ENCODE results near the gene TACC2.
"Not testable (repeated sequence)": the region's sequence is repeated elsewhere in the genome, so short reads cannot be mapped to it uniquely, and the experiment has no call there.

The TACC2 gene

DNA sequence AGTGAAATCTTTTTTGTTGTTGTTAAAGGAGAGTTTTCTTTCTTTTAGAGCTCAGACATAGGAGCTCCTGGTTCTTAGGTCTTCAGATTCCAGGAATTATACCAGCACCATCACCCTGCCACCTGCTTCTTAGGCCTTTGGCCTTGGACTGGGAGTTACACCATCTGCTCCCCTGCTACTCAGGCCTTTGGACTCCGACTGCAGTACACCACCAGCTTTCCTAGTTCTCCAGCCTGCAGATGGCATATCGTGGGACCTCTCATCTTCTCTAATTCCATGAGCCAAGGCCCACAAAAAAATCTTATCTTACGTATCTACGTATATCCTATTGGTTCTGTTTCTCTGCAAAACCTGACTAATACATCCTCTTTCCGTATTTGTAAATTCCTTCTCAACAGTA, 5.1 kb upstream of the TACC2 start:
- DNase-seq (ENCODE audit: low read depth in 3 of 3, low spot score in 1 of 3): no peak

DNA sequence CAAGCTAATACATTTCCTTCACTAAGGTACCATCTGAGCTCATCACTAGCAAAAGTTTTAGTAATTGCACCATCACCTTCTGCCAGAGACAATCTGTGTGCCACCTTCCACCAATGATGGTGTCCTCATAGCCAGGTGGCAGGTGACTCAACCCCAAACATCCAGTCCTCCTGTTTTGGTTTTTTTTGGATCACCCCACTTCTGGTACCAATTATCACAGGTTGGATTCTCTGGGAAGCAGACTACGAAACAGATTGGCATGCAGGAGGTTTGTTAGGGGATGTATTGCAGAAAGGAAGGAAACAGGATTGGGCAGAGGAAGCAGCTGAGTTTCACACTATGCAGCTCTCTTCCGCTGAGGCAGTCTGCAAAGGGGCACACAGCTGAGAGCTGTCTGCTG, 4.5 kb upstream of the TACC2 start:
- no peak for DNase-seq (ENCODE audit: low read depth in 3 of 3, low spot score in 1 of 3)

DNA sequence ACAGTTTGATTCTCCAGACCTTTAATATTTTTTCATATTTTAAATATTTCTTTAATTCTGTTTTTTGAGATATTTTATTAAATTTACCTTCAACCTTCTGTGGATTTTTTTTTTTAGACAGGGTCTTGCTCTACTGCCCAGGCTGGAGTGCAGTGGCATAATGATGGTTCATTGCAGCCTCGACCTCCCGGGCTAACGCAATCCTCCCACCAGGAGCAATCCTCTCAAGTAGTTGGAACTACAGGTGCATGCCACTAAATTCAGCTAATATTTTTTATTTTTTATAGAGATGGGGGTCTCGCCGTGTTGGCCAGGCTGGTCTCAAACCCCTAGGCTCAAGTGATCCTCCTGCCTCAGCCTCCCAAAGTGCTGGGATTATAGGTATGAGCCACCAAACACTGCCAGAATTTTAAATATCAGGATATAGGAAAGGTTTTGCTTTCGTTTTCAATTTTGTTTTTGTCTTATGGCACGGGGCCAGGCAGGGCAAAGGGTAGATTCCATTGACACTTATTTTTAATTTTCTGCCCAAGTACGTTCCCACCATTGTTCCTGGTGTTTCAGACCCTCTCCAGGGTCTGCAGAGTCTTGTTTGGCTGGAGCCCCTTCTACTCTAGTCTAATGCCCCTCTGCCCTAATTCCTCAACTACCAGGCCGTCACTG, 1.2 kb downstream of the TACC2 start:
- DNase-seq (ENCODE audit: low read depth in 3 of 3, low spot score in 1 of 3): no peak

DNA sequence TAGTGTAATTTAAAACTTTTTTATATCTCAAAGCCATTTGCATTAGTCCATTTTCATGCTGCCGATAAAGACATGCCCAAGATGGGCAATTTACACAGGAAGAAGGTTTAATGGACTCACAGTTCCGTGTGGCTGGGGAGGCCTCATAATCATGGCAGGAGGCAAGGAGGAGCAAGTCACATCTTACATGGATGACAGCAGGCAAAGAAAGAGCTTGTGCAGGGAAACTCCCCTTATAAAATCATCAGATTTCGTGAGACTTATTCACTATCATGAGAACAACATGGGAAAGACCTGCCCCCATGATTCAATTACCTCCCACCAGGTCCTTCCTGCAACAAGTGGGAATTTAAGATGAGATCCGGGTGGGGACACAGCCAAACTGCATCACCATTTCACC, 2.8 kb downstream of the TACC2 start:
- DNase-seq (ENCODE audit: low read depth in 3 of 3, low spot score in 1 of 3): not testable (repeated sequence)

DNA sequence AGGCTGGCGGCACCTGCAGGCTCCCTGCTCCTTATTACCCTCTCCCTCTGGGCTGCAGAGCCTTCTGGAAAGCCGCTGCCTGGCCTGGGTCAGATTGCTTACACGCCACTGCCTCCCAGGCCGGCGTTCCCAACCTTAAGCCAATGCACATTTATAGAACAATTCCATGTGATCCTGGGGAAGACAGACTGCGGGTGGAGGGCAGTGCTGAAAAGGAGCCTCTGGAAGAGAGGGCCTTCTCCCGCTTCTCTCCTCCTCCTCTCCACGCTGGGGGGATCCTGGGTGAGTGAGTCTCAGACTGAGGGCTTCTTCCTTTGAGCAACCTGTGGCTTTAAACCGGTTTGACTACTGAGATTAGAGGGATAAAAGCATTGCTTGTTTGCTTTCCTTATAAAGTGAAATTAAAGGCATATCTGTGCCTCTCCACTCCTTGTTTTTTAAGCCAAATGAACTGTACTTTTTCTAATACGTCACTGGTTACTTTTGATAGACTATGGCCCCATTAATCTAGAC, 5.5 kb downstream of the TACC2 start:
- DNase-seq (ENCODE audit: low read depth in 3 of 3, low spot score in 1 of 3): no peak

DNA sequence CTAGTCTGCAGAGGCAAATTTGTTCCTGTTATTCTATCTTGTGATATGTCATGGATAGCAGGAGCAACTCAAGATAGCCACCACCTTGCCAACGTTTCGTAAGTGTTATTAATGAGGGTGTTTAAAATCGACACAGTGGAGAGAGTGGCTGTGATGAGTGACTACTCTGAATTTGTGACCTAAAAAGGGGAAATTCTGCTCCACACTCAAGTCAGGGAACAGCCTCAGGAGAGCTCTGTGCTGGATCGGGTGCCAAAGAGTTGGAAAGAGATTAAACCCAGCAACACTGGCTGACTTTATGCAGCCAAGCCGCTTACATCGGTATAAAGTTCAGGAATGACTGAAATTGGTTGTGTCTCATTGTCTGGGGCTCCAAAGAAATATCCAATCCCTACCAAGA, 9.5 kb downstream of the TACC2 start:
- no peak for DNase-seq (ENCODE audit: low read depth in 3 of 3, low spot score in 1 of 3)

DNA sequence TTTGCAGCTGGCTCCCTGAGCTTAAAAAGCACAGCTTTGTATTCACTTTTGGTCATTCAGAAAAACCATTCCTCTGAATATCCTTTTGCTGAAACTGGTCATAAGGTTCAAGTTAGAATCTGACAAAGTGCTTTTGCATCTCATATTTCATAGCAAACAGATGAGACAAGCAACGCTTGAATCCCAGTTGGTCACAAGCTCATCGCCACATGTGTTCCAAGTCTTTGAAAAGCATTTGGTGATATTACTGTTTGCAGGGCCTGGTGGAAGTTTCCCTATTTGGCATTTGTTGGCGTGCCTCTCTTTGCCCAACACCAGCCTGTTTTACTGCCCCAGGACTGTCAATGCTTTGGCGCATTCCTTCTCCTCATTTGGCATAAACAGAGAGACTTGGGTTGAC, 10.3 kb downstream of the TACC2 start:
- no peak for DNase-seq (ENCODE audit: low read depth in 3 of 3, low spot score in 1 of 3)

DNA sequence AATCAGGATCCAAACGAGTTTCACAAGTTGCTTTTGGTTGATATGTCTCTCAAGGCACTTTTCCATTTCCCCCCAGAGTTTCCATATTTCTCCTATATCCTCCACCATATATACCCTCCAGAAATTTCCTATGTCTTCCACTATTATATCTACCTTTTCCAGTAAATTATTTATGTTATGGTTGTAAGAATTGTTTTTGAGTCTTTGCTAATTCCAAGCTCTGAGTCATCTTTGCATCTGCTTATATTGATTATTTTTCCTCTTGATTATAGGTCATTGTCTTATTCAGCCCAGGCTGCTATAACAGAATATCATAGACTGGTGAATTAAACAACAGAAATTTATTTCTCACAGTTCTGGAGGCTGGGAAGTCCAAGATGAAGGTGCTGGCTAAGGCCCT, 12.7 kb downstream of the TACC2 start:
- no peak for DNase-seq (ENCODE audit: low read depth in 3 of 3, low spot score in 1 of 3)

DNA sequence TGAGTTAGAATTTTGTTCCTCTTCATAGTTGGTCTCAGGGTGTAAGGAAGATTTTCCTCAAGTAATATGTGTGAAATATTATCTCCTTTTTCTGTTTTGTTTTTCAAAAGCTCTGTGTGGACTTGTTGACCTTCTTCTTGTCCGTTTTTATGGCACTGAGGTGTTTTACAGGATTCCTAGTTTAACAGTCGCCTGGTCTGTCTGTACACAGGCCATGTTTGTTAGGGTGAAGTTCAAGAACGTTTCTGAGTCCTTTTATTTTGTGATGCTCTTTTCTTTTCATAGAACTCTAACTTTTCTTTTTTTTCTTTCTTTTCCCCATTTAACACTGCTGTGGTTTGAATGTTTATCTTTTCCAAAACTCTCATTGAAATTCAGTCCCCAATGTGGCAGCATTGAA, 18.5 kb downstream of the TACC2 start:
- no peak for DNase-seq (ENCODE audit: low read depth in 3 of 3, low spot score in 1 of 3)

DNA sequence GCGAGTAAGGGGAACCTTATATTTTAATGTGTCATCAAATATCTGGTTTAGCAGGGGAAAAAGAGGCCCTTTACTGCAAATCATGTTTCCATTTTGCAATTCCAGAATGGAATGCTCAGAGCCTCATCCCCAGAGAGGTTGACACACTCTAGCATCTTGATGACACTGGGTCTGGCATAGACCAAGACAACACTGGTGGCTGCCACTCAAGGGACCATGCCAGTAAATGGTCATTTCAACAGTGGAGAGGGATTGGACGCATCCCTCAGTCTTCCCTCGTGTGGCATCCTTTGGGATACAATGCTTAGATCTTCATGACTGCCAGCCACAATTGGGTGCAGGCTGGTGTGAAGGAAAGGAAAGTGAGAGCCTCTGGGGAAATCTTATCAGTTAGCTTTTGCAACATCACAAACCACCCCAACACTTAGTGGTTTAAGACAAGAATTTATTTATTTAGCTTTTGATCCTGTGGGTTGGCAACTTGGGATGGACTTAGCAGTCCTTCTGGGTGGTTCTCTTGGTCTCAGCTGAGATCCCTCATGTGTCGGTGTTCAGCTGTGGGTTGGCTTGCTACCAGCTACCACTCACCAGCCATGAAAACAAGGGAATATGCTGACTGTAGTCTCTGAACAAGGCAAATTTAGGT, 21.6 kb downstream of the TACC2 start:
- DNase-seq (ENCODE audit: low read depth in 3 of 3, low spot score in 1 of 3): no peak

DNA sequence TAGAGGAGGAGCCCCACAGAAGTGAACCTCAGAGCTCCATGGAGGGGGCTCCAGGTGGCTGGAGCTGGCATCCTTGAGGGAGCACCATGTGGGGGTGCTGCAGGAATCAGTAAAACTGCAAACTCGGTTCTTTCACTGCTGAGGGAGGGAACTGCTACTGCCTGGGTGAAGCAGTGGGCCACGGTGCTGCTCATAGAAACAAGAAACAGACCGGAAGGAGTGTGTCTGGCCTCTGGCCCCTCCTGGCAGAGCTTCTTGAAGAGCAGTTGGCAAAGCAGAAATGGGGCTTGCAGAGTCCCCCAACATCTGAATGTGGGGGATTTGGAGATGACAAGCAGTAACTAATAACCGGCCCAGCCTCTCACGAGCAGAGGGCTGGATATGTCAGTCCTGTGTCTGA, 23.8 kb downstream of the TACC2 start:
- no peak for DNase-seq (ENCODE audit: low read depth in 3 of 3, low spot score in 1 of 3)

DNA sequence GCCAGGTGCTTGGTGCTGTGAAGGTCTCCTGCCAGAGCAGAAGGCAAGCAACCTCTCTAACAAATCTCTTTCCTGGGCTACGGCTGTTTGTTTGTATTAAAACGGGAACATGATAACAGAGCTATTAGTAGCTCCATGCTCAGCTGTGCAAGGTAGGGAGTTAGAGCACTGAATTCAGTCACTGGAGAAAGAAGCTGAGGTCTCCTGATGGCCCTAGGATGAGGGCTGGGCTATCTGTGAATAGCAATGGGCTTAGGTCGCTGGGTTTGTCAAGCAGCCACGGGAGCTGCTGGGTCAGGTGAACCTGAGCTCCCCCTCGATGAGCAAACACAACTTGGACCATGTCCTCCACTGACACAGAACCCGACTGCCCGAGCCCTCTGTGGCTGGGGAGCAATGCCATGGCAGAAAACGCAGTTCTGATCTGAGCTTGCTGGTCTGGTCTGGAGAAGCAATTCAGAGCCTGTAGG, 24.4 kb downstream of the TACC2 start:
- DNase-seq (ENCODE audit: low read depth in 3 of 3, low spot score in 1 of 3): no peak

DNA sequence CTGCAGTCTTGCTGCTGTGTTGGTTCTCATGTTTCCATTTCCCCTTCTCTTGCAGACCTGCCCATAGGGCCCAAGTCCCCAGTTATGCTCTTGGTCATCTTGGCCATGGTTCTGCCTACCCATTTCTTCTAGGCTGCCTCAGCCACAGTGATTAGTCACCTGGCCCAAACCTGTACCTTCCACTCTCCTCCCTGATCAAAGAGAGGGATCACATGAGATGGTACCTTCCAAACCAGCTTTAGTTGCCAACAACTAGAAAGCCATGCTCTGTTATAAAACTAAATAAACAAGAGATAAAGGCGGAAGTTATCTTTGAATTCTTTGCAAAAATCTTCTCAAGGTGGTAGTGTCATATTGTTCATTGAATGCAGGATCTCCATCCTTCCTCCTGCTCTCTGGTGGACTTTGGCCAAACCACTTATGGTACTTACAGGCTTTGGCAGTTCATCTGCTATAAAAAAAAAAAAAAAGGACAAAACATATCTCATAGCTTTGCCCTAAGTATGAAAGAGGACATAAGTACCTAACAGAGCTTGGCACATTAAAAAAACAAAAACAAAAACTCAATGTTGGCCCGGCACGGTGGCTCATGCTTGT, 25.8 kb downstream of the TACC2 start:
- DNase-seq (ENCODE audit: low read depth in 3 of 3, low spot score in 1 of 3): no peak

DNA sequence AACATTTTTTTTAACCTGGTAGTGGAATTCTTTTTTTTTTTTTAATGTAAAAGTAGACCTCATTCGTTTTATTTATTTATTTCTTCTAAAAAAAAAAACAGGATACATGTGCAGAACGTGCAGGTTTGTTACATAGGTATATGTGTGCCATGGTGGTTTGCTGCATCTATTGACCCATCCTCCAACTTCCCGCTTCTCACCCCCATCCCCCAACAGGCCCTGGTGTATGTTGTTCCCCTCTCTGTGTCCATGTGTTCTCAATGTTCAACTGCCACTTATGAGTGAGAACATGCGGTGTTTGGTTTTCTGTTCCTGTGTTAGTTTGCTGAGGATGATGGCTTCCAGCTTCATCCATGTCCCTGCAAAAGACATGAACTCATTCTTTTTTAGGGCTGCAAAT, 29.0 kb downstream of the TACC2 start:
- not testable (repeated sequence) for DNase-seq (ENCODE audit: low read depth in 3 of 3, low spot score in 1 of 3)

DNA sequence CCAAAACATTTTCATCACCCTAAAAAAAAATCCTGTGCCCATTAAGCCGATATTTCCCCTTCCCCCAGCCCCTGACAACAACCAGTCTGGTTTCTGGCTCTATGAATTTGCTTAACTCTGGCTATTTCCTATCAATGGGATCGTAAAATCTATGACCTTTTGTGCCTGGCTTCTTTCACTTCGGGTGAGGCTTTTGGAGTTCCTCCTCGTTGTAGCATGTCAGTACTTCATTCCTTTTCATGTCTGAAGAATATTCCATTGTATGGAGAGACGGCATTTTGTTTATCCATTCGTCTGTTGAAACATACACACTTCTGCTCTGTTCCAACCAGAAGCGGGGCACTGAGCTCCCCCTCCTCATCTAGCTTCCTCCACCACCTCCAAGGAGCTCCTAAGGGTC, 29.5 kb downstream of the TACC2 start:
- DNase-seq (ENCODE audit: low read depth in 3 of 3, low spot score in 1 of 3): no peak

DNA sequence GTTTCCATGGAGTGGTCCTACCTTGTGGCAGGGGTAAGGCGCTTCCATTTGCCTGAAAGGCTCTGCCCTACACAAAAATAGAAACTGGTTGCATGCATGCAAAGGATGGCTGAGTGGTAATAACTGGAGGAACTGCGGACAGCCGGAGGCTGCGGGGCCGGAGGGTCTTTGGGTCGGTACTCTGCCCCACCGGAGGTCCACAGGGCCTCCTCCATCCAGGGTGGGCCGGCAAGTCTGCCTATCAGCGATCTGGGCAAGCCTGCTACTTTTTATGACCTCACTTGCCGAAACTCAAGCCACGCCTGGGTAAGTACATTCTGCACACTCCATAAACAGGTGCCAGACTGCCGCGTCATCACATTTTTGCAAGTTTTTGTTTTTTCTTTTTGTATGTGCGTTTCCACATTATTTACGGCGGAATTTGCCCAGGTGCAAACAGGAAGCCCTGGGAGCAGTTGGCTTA, 30.0 kb downstream of the TACC2 start:
- DNase-seq (ENCODE audit: low read depth in 3 of 3, low spot score in 1 of 3): no peak

DNA sequence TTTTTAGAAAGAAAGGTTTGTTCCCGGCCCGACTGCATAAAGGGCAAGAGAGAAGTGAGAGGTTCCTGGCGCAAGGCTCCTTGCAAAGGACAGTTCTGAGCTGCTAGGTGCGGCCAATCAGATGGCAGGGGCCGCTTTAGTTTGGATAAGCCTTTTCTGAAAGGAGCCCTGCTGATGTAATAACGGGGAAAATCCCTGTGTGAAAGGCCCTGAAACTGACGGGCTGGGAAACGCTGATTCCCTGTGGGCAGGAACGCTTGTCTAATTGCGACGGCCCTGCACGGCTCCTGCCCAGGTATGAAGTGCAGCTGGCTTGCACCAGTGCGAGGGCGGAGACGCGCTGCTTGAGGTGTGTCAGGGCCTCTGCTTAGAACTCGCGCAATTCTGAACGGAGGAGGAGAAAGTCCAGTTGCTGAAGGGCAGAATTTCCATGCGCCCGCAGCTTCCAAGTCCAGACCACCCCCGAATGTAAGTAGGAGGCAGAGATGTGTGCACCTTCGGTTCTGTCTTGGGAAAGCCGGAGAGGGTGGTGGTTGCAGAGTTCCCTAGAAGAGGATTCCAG, 30.5 kb downstream of the TACC2 start:
- no peak for DNase-seq (ENCODE audit: low read depth in 3 of 3, low spot score in 1 of 3)

DNA sequence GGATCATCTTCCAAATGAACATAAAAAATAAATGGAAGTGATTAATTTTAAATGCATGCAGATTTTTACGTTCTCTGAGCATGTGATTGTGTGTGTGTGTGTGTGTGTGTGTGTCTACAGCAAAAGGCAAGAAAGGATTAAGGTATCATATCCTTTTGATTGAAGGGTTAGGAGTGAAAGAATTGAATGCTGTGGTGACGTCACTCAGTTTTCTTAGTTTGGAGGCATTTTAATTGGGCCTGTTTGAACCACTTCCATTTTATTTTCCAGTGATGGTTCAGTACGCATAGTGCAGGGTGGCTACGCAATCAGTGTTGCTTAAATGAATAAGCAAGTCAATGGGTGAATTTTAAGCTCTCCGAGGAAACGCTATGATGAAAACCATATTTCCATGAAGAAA, 31.3 kb downstream of the TACC2 start:
- no peak for DNase-seq (ENCODE audit: low read depth in 3 of 3, low spot score in 1 of 3)

DNA sequence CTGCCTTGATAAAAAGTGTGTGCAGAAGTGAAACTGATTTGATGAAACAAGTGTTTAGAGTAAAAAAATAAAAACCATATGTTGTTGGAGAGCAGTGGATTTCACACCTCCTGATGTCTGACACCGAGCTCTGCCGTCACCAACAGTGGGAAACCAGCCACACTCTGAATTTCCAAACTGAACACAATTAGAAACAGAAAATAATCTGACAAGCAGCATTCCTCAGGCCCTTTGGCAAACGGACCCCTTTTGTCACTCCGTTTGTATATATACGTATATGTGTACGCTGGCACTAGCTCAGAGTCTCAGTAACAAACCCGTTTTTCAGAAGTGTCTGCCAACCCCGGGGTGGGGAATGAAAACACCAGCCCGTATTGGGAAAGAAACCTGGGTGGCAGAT, 32.4 kb downstream of the TACC2 start:
- no peak for DNase-seq (ENCODE audit: low read depth in 3 of 3, low spot score in 1 of 3)

DNA sequence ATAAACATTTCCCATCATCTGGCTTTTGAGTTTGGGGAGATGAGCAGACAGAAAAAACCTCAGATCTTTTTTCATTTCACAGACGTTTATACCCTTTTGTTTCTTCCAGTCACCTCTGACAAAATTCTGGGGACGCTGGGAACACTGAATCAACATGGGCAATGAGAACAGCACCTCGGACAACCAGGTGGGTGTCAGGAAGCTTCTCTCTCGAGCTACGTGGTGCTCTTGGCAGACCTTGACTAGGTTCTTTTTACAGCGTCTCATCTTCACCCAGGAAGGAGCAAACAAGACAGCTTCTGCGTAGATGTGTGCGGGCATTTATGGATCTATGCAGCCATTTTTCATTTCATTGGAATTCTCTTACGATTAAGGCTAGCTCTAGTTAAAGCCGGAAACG, 32.9 kb downstream of the TACC2 start:
- DNase-seq (ENCODE audit: low read depth in 3 of 3, low spot score in 1 of 3): no peak

DNA sequence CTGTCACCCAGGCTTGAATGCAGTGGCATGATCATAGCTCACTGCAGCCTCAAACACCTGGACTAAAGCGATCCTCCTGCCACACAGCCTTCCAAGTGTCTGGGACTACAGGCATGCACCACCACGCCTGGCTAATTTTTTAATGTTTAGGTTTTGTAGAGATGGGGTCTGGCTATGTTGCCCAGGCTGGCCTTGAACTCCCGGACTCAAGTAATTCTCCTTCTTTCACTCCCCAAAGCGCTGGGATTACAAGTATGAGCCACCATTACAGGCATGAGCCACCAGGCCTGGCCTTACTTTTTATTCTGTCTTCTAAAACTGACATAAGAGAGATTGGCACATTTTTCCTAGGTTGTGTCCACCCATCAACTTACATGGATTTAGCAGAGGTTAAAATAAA, 33.3 kb downstream of the TACC2 start:
- DNase-seq (ENCODE audit: low read depth in 3 of 3, low spot score in 1 of 3): no peak

DNA sequence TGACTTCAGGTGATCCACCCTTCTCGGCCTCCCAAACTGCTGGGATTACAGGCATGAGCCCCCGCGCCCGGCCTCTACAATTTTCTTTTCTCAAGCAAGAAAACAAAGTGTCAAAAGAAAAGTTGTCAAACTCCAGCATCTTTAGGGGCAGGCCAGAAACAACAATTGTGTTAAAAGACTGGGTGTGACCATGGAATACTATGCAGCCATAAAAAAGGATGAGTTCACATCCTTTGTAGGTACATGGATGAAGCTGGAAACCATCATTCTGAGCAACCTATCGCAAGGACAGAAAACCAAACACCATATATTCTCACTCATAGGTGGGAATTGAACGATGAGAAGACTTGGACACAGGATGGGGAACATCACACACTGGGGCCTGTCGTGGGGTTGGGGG, 34.3 kb downstream of the TACC2 start:
- DNase-seq (ENCODE audit: low read depth in 3 of 3, low spot score in 1 of 3): not testable (repeated sequence)

Measured in stimulated activated CD4-positive, alpha-beta T cell treated with anti-CD3 and anti-CD28 coated beads, TNF-alpha, amount 100 ng/mL, for 1 hour (primary cell).